IMR-90 (cell line): ENCODE measurements around the gene SLCO3A1. TPM values are rescaled to one million over a fixed set of nuclear protein-coding genes. Genes with fewer than 3 reads are reported as not detected.

ENCODE experiments used
- ATAC-seq: fragments of 200-7000 bp; cut with Tn5 transposase; 2 replicates; pipeline ENCODE4 v1.9.1; 2020; ENCODE audit warnings: low read depth, mild to moderate bottlenecking, moderate library complexity
- BruUV-seq: library from RNA; stranded (reverse); fragments of 400-500 nt; replicated peaks from 2 replicates; lab custom pipeline; 2021; lab: Mats Ljungman, UMichigan
- CTCF ChIA-PET: fragments of 300-600 bp; formaldehyde crosslinking; extraction: SDS; loops from one replicate; lab custom pipeline; 2021; ENCODE audit warnings: antibody characterized with exemption; lab: Yijun Ruan, JAX
- POLR2A ChIA-PET: fragments of 300-600 bp; sonication (Branson Sonifier 250); formaldehyde crosslinking; loops from one replicate; lab custom pipeline; 2022; ENCODE audit warnings: antibody characterized with exemption; ENCODE audit not compliant: unreplicated experiment; lab: Charles Lee
- DNase-seq: peaks from one replicate; pipeline ENCODE4 v3.0.0; 2013
- H2AFZ ChIP-seq: replicated peaks from 2 replicates; pipeline ENCODE3; 2013; ENCODE audit warnings: low read length, mild to moderate bottlenecking; ENCODE audit not compliant: poor library complexity
- H2AK5ac ChIP-seq: 2 replicates; pipeline ENCODE4 v1.6.1; 2013; ENCODE audit warnings: low read depth, low read length, inconsistent platforms
- H2AK9ac ChIP-seq: replicated peaks from 2 replicates; pipeline ENCODE3; 2013; ENCODE audit warnings: mild to moderate bottlenecking, low read depth, low read length, moderate library complexity; ENCODE audit not compliant: poor library complexity
- H2BK120ac ChIP-seq: 2 replicates; pipeline ENCODE4 v1.6.1; 2013; ENCODE audit warnings: low read depth, low read length, inconsistent platforms
- H2BK15ac ChIP-seq: 3 replicates; pipeline ENCODE4 v1.6.1; 2013; ENCODE audit warnings: low read depth, low read length, inconsistent platforms
- H2BK20ac ChIP-seq: 2 replicates; pipeline ENCODE4 v1.6.1; 2013; ENCODE audit warnings: low read depth, mild to moderate bottlenecking, inconsistent platforms, low read length, moderate library complexity
- H2BK5ac ChIP-seq: 2 replicates; pipeline ENCODE4 v1.6.1; 2013; ENCODE audit warnings: mild to moderate bottlenecking, low read depth, low read length, inconsistent platforms; ENCODE audit not compliant: poor library complexity, severe bottlenecking
- H3K14ac ChIP-seq: replicated peaks from 2 replicates; pipeline ENCODE4 v1.6.1; 2013; ENCODE audit warnings: low read depth, low read length, inconsistent platforms
- H3K18ac ChIP-seq: 2 replicates; pipeline ENCODE4 v1.6.1; 2013; ENCODE audit warnings: low read depth, low read length, control low read depth
- H3K23ac ChIP-seq: 2 replicates; pipeline ENCODE4 v1.6.1; 2013; ENCODE audit warnings: low read depth, low read length, inconsistent platforms
- H3K27ac ChIP-seq: 2 replicates; pipeline ENCODE4 v1.5.1; 2013; ENCODE audit warnings: mild to moderate bottlenecking, control low read depth, low read length; ENCODE audit not compliant: insufficient read depth
- H3K27me3 ChIP-seq: 2 replicates; pipeline ENCODE4 v1.6.1; 2013; ENCODE audit warnings: low read length; ENCODE audit not compliant: control insufficient read depth, insufficient read depth
- H3K36me3 ChIP-seq: 2 replicates; pipeline ENCODE4 v1.6.1; 2013; ENCODE audit warnings: low read length, mixed read lengths; ENCODE audit not compliant: control insufficient read depth, insufficient read depth
- H3K4ac ChIP-seq: 2 replicates; pipeline ENCODE4 v1.6.1; 2013; ENCODE audit warnings: low read depth, low read length, inconsistent platforms
- H3K4me1 ChIP-seq: 2 replicates; pipeline ENCODE4 v1.6.1; 2013; ENCODE audit warnings: low read length, mixed read lengths; ENCODE audit not compliant: control insufficient read depth, insufficient read depth
- H3K4me2 ChIP-seq: 2 replicates; pipeline ENCODE4 v1.6.1; 2013; ENCODE audit warnings: low read depth, mild to moderate bottlenecking, control low read depth, low read length, moderate library complexity
- H3K4me3 ChIP-seq: 2 replicates; pipeline ENCODE4 v1.5.1; 2013; ENCODE audit warnings: low read depth, mild to moderate bottlenecking, control low read depth, low read length, moderate library complexity; ENCODE audit not compliant: insufficient read depth
- H3K56ac ChIP-seq: 2 replicates; pipeline ENCODE4 v1.6.1; 2013; ENCODE audit warnings: low read length, inconsistent platforms; ENCODE audit not compliant: insufficient read depth; ENCODE audit errors: extremely low read depth
- H3K79me1 ChIP-seq, 2 experiments: 2 replicates each; pipeline ENCODE4 v1.6.1; 2013; ENCODE audit warnings: low read length in 2 of 2, inconsistent platforms in 1 of 2, low read depth in 1 of 2
- H3K9ac ChIP-seq: 2 replicates; pipeline ENCODE4 v1.6.1; 2013; ENCODE audit warnings: low read depth, low read length, control low read depth
- H3K9me1 ChIP-seq: 2 replicates; pipeline ENCODE4 v1.6.1; 2013; ENCODE audit warnings: low read length, inconsistent platforms; ENCODE audit not compliant: insufficient read depth
- H3K9me3 ChIP-seq: 2 replicates; pipeline ENCODE4 v1.6.1; 2013; ENCODE audit warnings: low read length; ENCODE audit not compliant: control insufficient read depth, insufficient read depth
- H4K20me1 ChIP-seq: 2 replicates; pipeline ENCODE4 v1.6.1; 2013; ENCODE audit warnings: low read length, inconsistent platforms; ENCODE audit not compliant: insufficient read depth
- H4K5ac ChIP-seq: 2 replicates; pipeline ENCODE4 v1.6.1; 2013; ENCODE audit warnings: mild to moderate bottlenecking, low read depth, low read length, control low read depth
- H4K8ac ChIP-seq, 2 experiments: 2 replicates each; pipeline ENCODE4 v1.6.1; 2013; ENCODE audit warnings: low read depth in 2 of 2, low read length in 2 of 2, control low read depth in 1 of 2, inconsistent platforms in 1 of 2
- H4K91ac ChIP-seq: 2 replicates; pipeline ENCODE4 v1.6.1; 2013; ENCODE audit warnings: low read depth, low read length, inconsistent platforms; ENCODE audit not compliant: insufficient read depth
- BHLHE40 ChIP-seq: fragments of 150-350 bp; IDR thresholded peaks from 2 replicates; pipeline ENCODE4 v1.6.1; 2016; ENCODE audit warnings: mild to moderate bottlenecking, low read depth, low read length
- CEBPB ChIP-seq: IDR thresholded peaks from 2 replicates; pipeline ENCODE4 v1.6.1; 2012; ENCODE audit warnings: low read depth, low read length, improper control_type of control experiment
- CHD1 ChIP-seq: IDR thresholded peaks from 2 replicates; pipeline ENCODE4 v1.6.1; 2012; ENCODE audit warnings: low read depth, low read length, improper control_type of control experiment
- ELK1 ChIP-seq: fragments of 150-350 bp; IDR thresholded peaks from 2 replicates; pipeline ENCODE4 v1.6.1; 2016; ENCODE audit warnings: low read depth, mild to moderate bottlenecking, low read length, moderate library complexity, borderline replicate concordance
- FOS ChIP-seq: fragments of 150-350 bp; IDR thresholded peaks from 2 replicates; pipeline ENCODE4 v1.6.1; 2016; ENCODE audit warnings: low read depth, low read length
- MAFK ChIP-seq: IDR thresholded peaks from 2 replicates; pipeline ENCODE4 v1.6.1; 2012; ENCODE audit warnings: low read depth, low read length, improper control_type of control experiment
- MXI1 ChIP-seq: IDR thresholded peaks from 2 replicates; pipeline ENCODE4 v1.6.1; 2012; ENCODE audit warnings: low read depth, mild to moderate bottlenecking, low read length, moderate library complexity, borderline replicate concordance
- RCOR1 ChIP-seq: IDR thresholded peaks from 2 replicates; pipeline ENCODE4 v1.6.1; 2012; ENCODE audit warnings: mild to moderate bottlenecking, low read length, improper control_type of control experiment; ENCODE audit not compliant: insufficient replicate concordance
- USF2 ChIP-seq: fragments of 150-350 bp; IDR thresholded peaks from 2 replicates; pipeline ENCODE4 v1.6.1; 2017; ENCODE audit warnings: mild to moderate bottlenecking, antibody characterized with exemption, low read length, low read depth
- WGBS, 2 experiments: methylation state at CpG; one replicate each; pipeline versions ENCODE4 v1.1.5 to v1.1.7; 2013; ENCODE audit warnings: missing lambda C conversion rate in 2 of 2; ENCODE audit not compliant: insufficient read length in 1 of 2; ENCODE audit errors: extremely low coverage in 2 of 2; 5-methylcytosine and 5-hydroxymethylcytosine counted together
- dilution Hi-C: fragments of 300-500 bp; cut with HindIII; formaldehyde crosslinking; loops from one replicate; pipeline ENCODE4 v1.14.3; 2018; ENCODE audit warnings: low sequenced_read_pairs; ENCODE audit not compliant: unreplicated experiment
- in situ Hi-C: fragments of 300-500 bp; cut with MboI; formaldehyde crosslinking; loops from 3 replicates; pipeline ENCODE4 v1.14.3; 2019; ENCODE audit warnings: low sequenced_read_pairs, inconsistent platforms, mixed read lengths
- intact Hi-C: fragments of 100-400 bp; cut with micrococcal nuclease; formaldehyde crosslinking; loops from 2 replicates; pipeline ENCODE4 v1.10.0; 2022
- polyA plus RNA-seq, 3 experiments: library from polyadenylated mRNA; depleted of rRNA; stranded (reverse); fragments of >200 nt; gene quantifications; 2 replicates each; pipeline ENCODE4 v1.2.3, GENCODE V29; 2012; ENCODE audit warnings: low replicate concordance in 1 of 3
- total RNA-seq: library from RNA; depleted of rRNA; stranded (reverse); fragments of >200 nt; gene quantifications from 2 replicates; pipeline ENCODE4 v1.2.3, GENCODE V29; 2012

Gene SLCO3A1
- total and polyA plus RNA-seq, 2 of the 4 experiments (the other 2 are of a cell fraction), result 4.7 to 8.1 TPM

DNA sequence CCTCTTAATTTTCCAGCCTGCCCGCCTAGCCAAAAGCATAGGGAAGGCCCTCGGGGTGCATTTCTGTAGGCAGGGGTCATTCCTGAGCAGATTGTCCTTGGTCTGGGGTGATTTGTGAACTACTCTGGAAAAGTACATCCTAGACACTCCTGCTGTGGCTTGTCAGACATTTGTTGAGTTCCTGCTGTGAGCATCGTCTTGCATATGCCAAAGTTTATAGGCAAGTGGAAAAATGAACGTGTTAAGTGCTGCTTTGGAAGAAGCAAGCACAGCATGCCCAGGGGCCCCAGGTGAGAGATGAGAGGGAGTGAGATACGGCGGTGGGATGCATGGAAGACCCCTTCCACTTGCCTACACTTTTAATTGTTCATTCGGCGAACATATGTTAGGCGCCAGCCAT is 302.4 kb downstream of the SLCO3A1 start:
- dilution Hi-C loops, result no loop called here
- H4K5ac ChIP-seq, result no peak overlapping the region
- no peak overlapping the region for H3K18ac ChIP-seq
- no peak overlapping the region for H3K56ac ChIP-seq
- no peaks in the 10 kb centered on the region for H3K4me1 ChIP-seq
- H3K27me3 ChIP-seq, result no peaks in the 10 kb centered on the region
- no peaks in the 10 kb centered on the region for H3K36me3 ChIP-seq
- no peaks in the 10 kb centered on the region for H4K20me1 ChIP-seq
- no peaks in the 10 kb centered on the region for H3K9me3 ChIP-seq
- no peak overlapping the region for H3K23ac ChIP-seq
- POLR2A ChIA-PET, result no interaction called here
- ATAC-seq (no peak), DNase-seq (no peak)
- in situ Hi-C loops, result no loop called here
- no peak overlapping the region for H3K4me3 ChIP-seq
- no peak overlapping the region for H3K4me2 ChIP-seq
- no peak overlapping the region for H4K8ac ChIP-seq
- intact Hi-C loops, result no loop called here
- H2BK20ac ChIP-seq, result no peak overlapping the region
- CTCF ChIA-PET, result no interaction called here
- no TSS peak for BruUV-seq
- H2AK5ac ChIP-seq, result no peak overlapping the region
- H2BK120ac ChIP-seq, result no peak overlapping the region
- H2BK5ac ChIP-seq, result no peak overlapping the region
- 47% methylated on average over 3 of the region's 9 CpGs; no CpG with 5 or more reads in 1 of the 2 experiments for WGBS, 2 experiments
- H3K14ac ChIP-seq, result no peak overlapping the region
- H3K9me1 ChIP-seq, result no peaks in the 10 kb centered on the region
- no peak overlapping the region for H2BK15ac ChIP-seq
- H2AK9ac ChIP-seq, result no peak overlapping the region
- H3K79me1 ChIP-seq, result no peaks in the 10 kb centered on the region
- H3K4ac ChIP-seq, result no peak overlapping the region
- H3K27ac ChIP-seq, result no peak overlapping the region
- H4K91ac ChIP-seq, result no peak overlapping the region
- TF ChIP-seq RCOR1 (no peak), BHLHE40 (no peak), CHD1 (no peak), CEBPB (no peak), FOS (no peak), MAFK (no peak), USF2 (no peak), ELK1 (no peak), MXI1 (no peak)
- H2AFZ ChIP-seq, result no peak overlapping the region
- H3K9ac ChIP-seq, result no peak overlapping the region
